GM12801 (cell line): ENCODE data around the gene SFRP2.

ENCODE experiments used
- CTCF ChIP-seq: IDR thresholded peaks from one replicate; pipeline ENCODE4 v1.5.1; 2011; ENCODE audit warnings: control low read depth; ENCODE audit not compliant: insufficient read length; ENCODE audit errors: extremely low read depth

SFRP2 gene

GRCh38 chr4:153765894-153766293 lies 23.0 kb downstream of the SFRP2 start:
- TF ChIP-seq CTCF, result no peak

GRCh38 chr4:153764601-153765368 lies 24.1 kb downstream of the SFRP2 start:
- TF ChIP-seq CTCF, result no peak

- TF ChIP-seq CTCF, result no peak
Observed at GRCh38 chr4:153763404-153763803, 25.5 kb downstream of the SFRP2 start.

- no peak for TF ChIP-seq CTCF
Observed at GRCh38 chr4:153759407-153760316, 29.2 kb downstream of the SFRP2 start, which contains the start of gene RNF175. RNF175 (minus strand) TSS chr4:153760024; CDS start chr4:153759862, 162 bp downstream.

GRCh38 chr4:153758688-153759406 lies 30.0 kb downstream of the SFRP2 start:
- TF ChIP-seq CTCF, result no peak

GRCh38 chr4:153758136-153758535 lies 30.7 kb downstream of the SFRP2 start:
- TF ChIP-seq CTCF, result no peak

- TF ChIP-seq CTCF, result no peak
Observed at GRCh38 chr4:153757407-153757806, 31.5 kb downstream of the SFRP2 start.
